ENCODE measurements around the gene WFDC13.
"Not testable (repeated sequence)": the region's sequence is repeated elsewhere in the genome, so short reads cannot be mapped to it uniquely, and the experiment has no call there.

Gene WFDC13

GRCh38 chr20:45701873-45702272 lies at the start of gene WFDC13:
TSS of gene WFDC13 (plus strand) at chr20:45702038. CDS start at chr20:45702124, 86 bp downstream.
- no peak for DNase-seq (ENCODE audit: low read depth)
- TF ChIP-seq CTCF (conservative IDR thresholded peaks at IDR 0.05; ENCODE audit: control insufficient read depth, insufficient read depth, low read depth, low read length) = no peak
- H3K4me3 ChIP-seq (ENCODE audit: control insufficient read depth, low read depth, low read length) = no peak within 1 kb of the TSS

GRCh38 chr20:45657038-45657437 lies 44.8 kb upstream of the WFDC13 start:
- not testable (repeated sequence) for H3K4me3 ChIP-seq (ENCODE audit: control insufficient read depth, low read depth, low read length); DNase-seq (ENCODE audit: low read depth)

- no peak within 1 kb of the TSS for H3K4me3 ChIP-seq (ENCODE audit: control insufficient read depth, low read depth, low read length)
- no peak for TF ChIP-seq CTCF (conservative IDR thresholded peaks at IDR 0.05; ENCODE audit: control insufficient read depth, insufficient read depth, low read depth, low read length)
- DNase-seq (ENCODE audit: low read depth) = no peak
Observed at GRCh38 chr20:45670139-45670538, 31.7 kb upstream of the WFDC13 start, which contains the start of gene WFDC11. TSS of gene WFDC11 (minus strand) at chr20:45670239. CDS start at chr20:45650600, 19,639 bp downstream.

GRCh38 chr20:45672765-45673164 lies 29.1 kb upstream of the WFDC13 start:
- TF ChIP-seq CTCF (conservative IDR thresholded peaks at IDR 0.05; ENCODE audit: control insufficient read depth, insufficient read depth, low read depth, low read length) = no peak
- no peak overlapping the region for H3K4me3 ChIP-seq (ENCODE audit: control insufficient read depth, low read depth, low read length)
- no peak for DNase-seq (ENCODE audit: low read depth)

GRCh38 chr20:45679650-45680049 lies 22.2 kb upstream of the WFDC13 start:
- H3K4me3 ChIP-seq (ENCODE audit: control insufficient read depth, low read depth, low read length) = no peak overlapping the region
- DNase-seq (ENCODE audit: low read depth) = no peak
- no peak for TF ChIP-seq CTCF (conservative IDR thresholded peaks at IDR 0.05; ENCODE audit: control insufficient read depth, insufficient read depth, low read depth, low read length)

- peak; percentile 19 for DNase-seq (ENCODE audit: low read depth)
- peak; percentile 24 for TF ChIP-seq CTCF (conservative IDR thresholded peaks at IDR 0.05; ENCODE audit: control insufficient read depth, insufficient read depth, low read depth, low read length)
- no peak overlapping the region for H3K4me3 ChIP-seq (ENCODE audit: control insufficient read depth, low read depth, low read length)
Observed at GRCh38 chr20:45685896-45686295, 15.9 kb upstream of the WFDC13 start.

- not testable (repeated sequence) for DNase-seq (ENCODE audit: low read depth); H3K4me3 ChIP-seq (ENCODE audit: control insufficient read depth, low read depth, low read length)
Observed at GRCh38 chr20:45693346-45693745, 8.5 kb upstream of the WFDC13 start.

GRCh38 chr20:45695496-45695895 lies 6.3 kb upstream of the WFDC13 start:
- no peak overlapping the region for H3K4me3 ChIP-seq (ENCODE audit: control insufficient read depth, low read depth, low read length)
- TF ChIP-seq CTCF (conservative IDR thresholded peaks at IDR 0.05; ENCODE audit: control insufficient read depth, insufficient read depth, low read depth, low read length) = no peak
- DNase-seq (ENCODE audit: low read depth) = peak; percentile 23

Measured in fibroblast of mammary gland (primary cell).